A549 (cell line): ENCODE data around the gene RUSF1. TPM values are rescaled to one million over a fixed set of nuclear protein-coding genes. Genes with fewer than 3 reads are reported as not detected.

Source experiments
- ATAC-seq, 2 experiments: fragments of 200-7000 bp in 1 of 2; fragments of >200 bp in 1 of 2; cut with Nextera tagmentation in 1 of 2; cut with Tn5 transposase in 1 of 2; 3 replicates each; pipeline versions ENCODE4 v1.8.0 to v1.9.1; 2018 to 2020; ENCODE audit warnings: mild to moderate bottlenecking in 1 of 2, moderate library complexity in 1 of 2
- CTCF ChIA-PET: fragments of 300-600 bp; sonication (Branson Sonifier 250); formaldehyde crosslinking; extraction: SDS; loops from one replicate; lab custom pipeline; 2021; ENCODE audit warnings: antibody characterized with exemption, inconsistent platforms; lab: Yijun Ruan, JAX
- POLR2A ChIA-PET: fragments of 350-600 bp; formaldehyde crosslinking; extraction: SDS; loops from one replicate; lab custom pipeline; 2021; ENCODE audit warnings: antibody characterized with exemption, inconsistent platforms; lab: Yijun Ruan, JAX
- DNase-seq, 2 experiments: peaks; one replicate each; pipeline versions ENCODE4 v3.0.0 to v3.0.0-alpha.2; 2011 to 2016; ENCODE audit warnings: low read depth in 1 of 2, low spot score in 1 of 2
- FAIRE-seq: peaks from 2 replicates; lab custom pipeline; 2011; peaks lifted over from hg19 to GRCh38; lab: Jason Lieb, UNC
- H3K27ac ChIP-seq, 2 experiments: fragments of >200 bp; sonication (Bioruptor Twin); formaldehyde crosslinking; 3 replicates each; pipeline ENCODE4 v1.5.1; 2016 to 2017
- H3K4me1 ChIP-seq: fragments of >200 bp; sonication (Bioruptor Twin); formaldehyde crosslinking; 3 replicates; pipeline ENCODE4 v1.6.1; 2016
- H3K4me2 ChIP-seq: fragments of >200 bp; sonication (Bioruptor Twin); formaldehyde crosslinking; 3 replicates; pipeline ENCODE4 v1.6.1; 2016
- H3K4me3 ChIP-seq: fragments of >200 bp; sonication (Bioruptor Twin); formaldehyde crosslinking; 3 replicates; pipeline ENCODE4 v1.5.1; 2016
- H3K9me3 ChIP-seq: fragments of >200 bp; sonication (Bioruptor Twin); formaldehyde crosslinking; 3 replicates; pipeline ENCODE4 v1.6.1; 2016
- ATOH8 ChIP-seq: fragments of 250-450 bp; sonication (Bioruptor Pico); IDR thresholded peaks from 2 replicates; pipeline ENCODE4 v1.5.0; 2020; ENCODE audit warnings: low read depth, mild to moderate bottlenecking, moderate library complexity
- CBX2 ChIP-seq: fragments of 200-600 bp; sonication (generic); IDR thresholded peaks from 2 replicates; pipeline ENCODE4 v1.6.1; 2016; ENCODE audit warnings: low read depth, mild to moderate bottlenecking, borderline replicate concordance
- CTCF ChIP-seq: fragments of >200 bp; sonication (Bioruptor Twin); formaldehyde crosslinking; IDR thresholded peaks from 3 replicates; pipeline ENCODE4 v1.5.1; 2016
- E2F6 ChIP-seq: IDR thresholded peaks from 2 replicates; pipeline ENCODE4 v1.6.1; 2012; ENCODE audit warnings: low read depth, borderline replicate concordance
- EP300 ChIP-seq, 2 experiments: fragments of >200 bp; sonication (Bioruptor Twin); formaldehyde crosslinking; IDR thresholded peaks; 2 replicates in 1 of 2; 3 replicates in 1 of 2; pipeline ENCODE4 v1.6.1; 2016 to 2017
- ESRRA ChIP-seq: fragments of 150-350 bp; IDR thresholded peaks from 2 replicates; pipeline ENCODE4 v1.6.1; 2014; ENCODE audit warnings: mild to moderate bottlenecking, low read length, borderline replicate concordance
- FOSB ChIP-seq: fragments of 250-450 bp; sonication (Bioruptor Pico); IDR thresholded peaks from 2 replicates; pipeline ENCODE4 v1.5.0; 2020; ENCODE audit warnings: mild to moderate bottlenecking, moderate library complexity
- FOXS1 ChIP-seq: fragments of 250-450 bp; sonication (Bioruptor Pico); IDR thresholded peaks from 2 replicates; pipeline ENCODE4 v1.5.0; 2020; ENCODE audit warnings: mild to moderate bottlenecking, moderate library complexity
- GATA3 ChIP-seq: IDR thresholded peaks from 2 replicates; pipeline ENCODE4 v1.6.1; 2012; ENCODE audit warnings: borderline replicate concordance
- HOXB13 ChIP-seq: fragments of 250-450 bp; sonication (Bioruptor Pico); IDR thresholded peaks from 2 replicates; pipeline ENCODE4 v1.5.0; 2020; ENCODE audit warnings: low read depth, mild to moderate bottlenecking, moderate library complexity
- JUN ChIP-seq, 2 experiments: fragments of >200 bp; sonication (Bioruptor Twin); formaldehyde crosslinking; IDR thresholded peaks; 2 replicates in 1 of 2; 3 replicates in 1 of 2; pipeline ENCODE4 v1.6.1; 2016 to 2017
- JUNB ChIP-seq: fragments of >200 bp; sonication (Bioruptor Twin); formaldehyde crosslinking; IDR thresholded peaks from 2 replicates; pipeline ENCODE4 v1.6.1; 2016
- KDM5A ChIP-seq: fragments of 200-600 bp; sonication (generic); IDR thresholded peaks from 2 replicates; pipeline ENCODE4 v1.6.1; 2016; ENCODE audit warnings: antibody characterized with exemption, mild to moderate bottlenecking
- MAFK ChIP-seq: fragments of 450-650 bp; IDR thresholded peaks from 2 replicates; pipeline ENCODE4 v1.6.1; 2014; ENCODE audit not compliant: partially characterized antibody
- MAX ChIP-seq: IDR thresholded peaks from 2 replicates; pipeline ENCODE4 v1.6.1; 2012
- MYC ChIP-seq: IDR thresholded peaks from 2 replicates; pipeline ENCODE4 v1.6.1; 2012; ENCODE audit warnings: mild to moderate bottlenecking, inconsistent platforms, low read length, improper control_type of control experiment, borderline replicate concordance
- NPAS2 ChIP-seq: fragments of 250-450 bp; sonication (Bioruptor Pico); IDR thresholded peaks from 2 replicates; pipeline ENCODE4 v1.8.0; 2022; ENCODE audit warnings: mild to moderate bottlenecking, moderate library complexity, borderline replicate concordance
- POLR2A ChIP-seq: IDR thresholded peaks from 2 replicates; pipeline ENCODE4 v1.6.1; 2012; ENCODE audit warnings: mild to moderate bottlenecking, low read length
- REST ChIP-seq: fragments of 200-600 bp; sonication (generic); IDR thresholded peaks from 2 replicates; pipeline ENCODE4 v1.6.1; 2016; ENCODE audit warnings: antibody characterized with exemption, mild to moderate bottlenecking, moderate library complexity
- RFX5 ChIP-seq: fragments of 450-650 bp; IDR thresholded peaks from 2 replicates; pipeline ENCODE4 v1.7.1; 2014; ENCODE audit warnings: antibody characterized with exemption, mild to moderate bottlenecking, moderate library complexity
- RNF2 ChIP-seq: fragments of 200-600 bp; sonication (generic); IDR thresholded peaks from 2 replicates; pipeline ENCODE4 v1.6.1; 2016; ENCODE audit warnings: low read depth, mild to moderate bottlenecking, antibody characterized with exemption, moderate library complexity, borderline replicate concordance
- TFCP2L1 ChIP-seq: fragments of 250-450 bp; sonication (Bioruptor Pico); IDR thresholded peaks from 2 replicates; pipeline ENCODE4 v1.5.0; 2021; ENCODE audit warnings: mild to moderate bottlenecking
- USF2 ChIP-seq: fragments of 450-650 bp; IDR thresholded peaks from 2 replicates; pipeline ENCODE4 v1.6.1; 2014; ENCODE audit warnings: antibody characterized with exemption
- ZC3H11A ChIP-seq: fragments of 450-650 bp; IDR thresholded peaks from 2 replicates; pipeline ENCODE4 v1.6.1; 2014; ENCODE audit warnings: antibody characterized with exemption, mild to moderate bottlenecking
- ZFP36 ChIP-seq: fragments of 450-650 bp; IDR thresholded peaks from 2 replicates; pipeline ENCODE4 v1.6.1; 2014; ENCODE audit warnings: borderline replicate concordance; ENCODE audit not compliant: partially characterized antibody
- WGBS: methylation state at CpG from one replicate; pipeline ENCODE4 v1.1.6; 2017; ENCODE audit errors: missing lambda C conversion rate; 5-methylcytosine and 5-hydroxymethylcytosine counted together
- polyA plus RNA-seq, 4 experiments: library from polyadenylated mRNA; depleted of rRNA in 3 of 4; stranded (reverse); fragments of >200 nt; fragmentation: RNase III in 1 of 4; extraction: RNeasy Plus Mini Kit Qiagen cat#74134 plus additional on column Dnase treatment in 1 of 4; gene quantifications; 2 replicates in 3 of 4; 3 replicates in 1 of 4; pipeline ENCODE4 v1.2.3, GENCODE V29; 2011 to 2017
- TF ChIP-seq, protein P1 (sequence below): IDR thresholded peaks from 2 replicates; pipeline ENCODE4 v1.6.1; 2012

RUSF1 gene
- polyA plus RNA-seq, 2 of the 4 experiments (the other 2 are of a cell fraction): 27.8 to 35.3 TPM

GRCh38 chr16:31471875-31472708 lies 36.1 kb downstream of the RUSF1 start, which contains the start of gene TGFB1I1 (continued):
- TF ChIP-seq REST (no peak), E2F6 (peak; percentile 36; the same call in 1 of the 2 replicates), RFX5 (no peak), CBX2 (no peak), ESRRA (no peak), HOXB13 (CRISPR knock-in tag) (no peak), KDM5A (no peak), TFCP2L1 (CRISPR knock-in tag) (no peak), USF2 (no peak), FOXS1 (CRISPR knock-in tag) (no peak), POLR2A (peak; percentile 46), NPAS2 (no peak), EP300 (IDR thresholded peaks at IDR 0.05) (no peak), MYC (no peak), MAX (peak; percentile 55; the same call in 1 of the 2 replicates)
- TF ChIP-seq, protein P1, sequence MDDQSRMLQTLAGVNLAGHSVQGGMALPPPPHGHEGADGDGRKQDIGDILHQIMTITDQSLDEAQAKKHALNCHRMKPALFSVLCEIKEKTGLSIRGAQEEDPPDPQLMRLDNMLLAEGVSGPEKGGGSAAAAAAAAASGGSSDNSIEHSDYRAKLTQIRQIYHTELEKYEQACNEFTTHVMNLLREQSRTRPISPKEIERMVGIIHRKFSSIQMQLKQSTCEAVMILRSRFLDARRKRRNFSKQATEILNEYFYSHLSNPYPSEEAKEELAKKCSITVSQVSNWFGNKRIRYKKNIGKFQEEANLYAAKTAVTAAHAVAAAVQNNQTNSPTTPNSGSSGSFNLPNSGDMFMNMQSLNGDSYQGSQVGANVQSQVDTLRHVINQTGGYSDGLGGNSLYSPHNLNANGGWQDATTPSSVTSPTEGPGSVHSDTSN: no peak

DNA sequence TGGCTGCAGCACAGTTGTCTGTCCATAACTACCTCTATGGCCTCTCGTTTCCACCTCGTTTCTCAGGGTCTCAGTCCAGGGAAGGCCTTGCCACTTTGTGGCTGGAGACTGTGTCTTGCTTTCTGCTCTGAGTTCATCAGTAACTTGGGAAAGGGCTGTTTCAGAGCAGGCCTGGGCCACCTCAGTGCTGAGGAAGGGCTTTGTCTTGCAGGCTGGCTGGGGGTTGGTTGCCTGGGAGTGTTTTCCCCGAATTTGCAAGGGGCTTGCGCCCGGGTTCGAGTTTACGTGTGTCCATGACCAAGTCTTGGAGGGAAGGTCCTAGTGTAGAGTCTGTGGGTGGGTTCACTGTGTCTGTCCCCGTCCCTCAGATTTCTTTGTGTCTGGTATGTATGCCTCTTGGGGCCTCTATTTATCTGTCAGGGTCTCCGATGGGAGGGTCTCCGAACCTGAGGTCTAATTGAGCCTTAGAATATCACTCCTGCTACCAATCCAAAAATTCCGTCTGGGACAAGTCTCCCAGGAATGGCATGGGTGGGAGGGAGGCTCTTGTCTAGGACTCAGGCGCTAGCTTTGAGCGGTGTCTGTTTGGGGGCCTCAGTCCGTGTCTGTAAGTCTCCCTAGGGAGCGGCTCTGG lies 36.8 kb downstream of the RUSF1 start:
- H3K4me1 ChIP-seq: peaks cover 9% of the 10 kb centered on the region
- H3K27ac ChIP-seq: peak overlapping the region; percentile 94 to 99
- ATAC-seq (no peak), DNase-seq (no peak), FAIRE-seq (no peak)
- 64% methylated on average over 13 of the region's 15 CpGs for WGBS
- H3K9me3 ChIP-seq: no peaks in the 10 kb centered on the region
- POLR2A ChIA-PET: interaction anchor here (1.0 to 2.2 kb wide), 2 partner anchors 11 to 37 kb away, joined by 8 to 13 read pairs; partner anchors contain the start of gene RUSF1
- peak overlapping the region; percentile 92 for H3K4me2 ChIP-seq
- CTCF ChIA-PET: interaction anchor here (0.7 to 4.8 kb wide), 2 partner anchors 12 to 97 kb away, joined by 4 to 28 read pairs; partner anchors contain the start of gene ARMC5
- H3K4me3 ChIP-seq: peak overlapping the region; percentile 84
- TF ChIP-seq JUN (IDR thresholded peaks at IDR 0.05): no peak
- TF ChIP-seq CTCF: no peak
- no peak for TF ChIP-seq RNF2
- TF ChIP-seq RFX5: no peak
- no peak for TF ChIP-seq ZFP36
- no peak for TF ChIP-seq NPAS2
- TF ChIP-seq EP300 (IDR thresholded peaks at IDR 0.05): no peak
- TF ChIP-seq JUNB: no peak
- no peak for TF ChIP-seq GATA3
- no peak for TF ChIP-seq FOSB
- TF ChIP-seq, protein P1: no peak
- TF ChIP-seq MAFK: no peak
- TF ChIP-seq ZC3H11A: no peak
- TF ChIP-seq ATOH8 (CRISPR knock-in tag): no peak
